ENCODE results near the gene CD274. TPM values are rescaled to one million over a fixed set of nuclear protein-coding genes. Genes with fewer than 3 reads are reported as not detected.

Gene CD274
- total and polyA plus RNA-seq, 2 donors (not counting 3 experiments of a cell fraction or from before 2014, with no cell fraction given), result 25.4 to 26.8 TPM

DNA sequence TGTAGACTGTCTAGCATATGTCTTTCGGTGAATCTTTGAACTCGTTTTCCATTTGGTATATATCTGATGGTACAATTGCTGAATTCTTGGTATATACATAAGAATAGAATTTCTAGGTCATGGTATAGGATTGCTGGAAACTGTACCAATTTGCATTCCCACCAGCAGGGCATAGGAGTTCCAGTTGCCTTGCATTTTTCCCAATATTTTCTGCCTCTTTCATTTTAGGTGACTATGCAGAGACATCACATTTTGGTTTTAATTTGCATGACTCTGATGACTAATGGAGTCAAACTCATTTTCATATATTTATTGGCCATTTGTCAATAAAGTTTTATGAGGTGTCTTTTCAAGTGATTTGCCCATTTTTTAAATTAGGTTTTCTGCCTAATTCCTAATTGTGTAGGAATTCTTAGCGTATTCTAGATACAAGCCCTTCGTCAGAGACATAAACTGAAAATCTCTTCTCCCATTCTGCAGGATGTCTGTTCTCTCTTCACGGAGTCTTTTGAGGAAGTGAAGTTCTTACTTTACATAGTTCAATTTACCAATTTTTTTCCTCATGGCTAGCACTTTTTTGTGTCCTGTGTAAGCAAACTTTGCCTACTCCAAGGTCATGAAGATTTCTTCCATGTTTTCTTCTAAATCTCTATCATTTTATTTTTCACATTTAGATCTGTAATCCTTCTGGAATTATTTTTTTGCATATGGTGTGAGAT is 31.1 kb downstream of the CD274 start:
- H3K4me1 ChIP-seq (ENCODE audit: control insufficient read depth, extremely low read depth, insufficient read depth, low read length), result no peaks in the 10 kb centered on the region
- no peaks in the 10 kb centered on the region for H3K9me1 ChIP-seq (replicated peaks; ENCODE audit: control insufficient read depth, extremely low read depth, insufficient read depth, low read length)
- H3K79me2 ChIP-seq (ENCODE audit: control insufficient read depth, insufficient read depth, low read length), result no peaks in the 10 kb centered on the region
- FAIRE-seq (no peak), DNase-seq (ENCODE audit: low read depth, low spot score) (no peak)
- no peak overlapping the region for H2AFZ ChIP-seq (ENCODE audit: low read depth, low read length)
- H3K36me3 ChIP-seq (ENCODE audit: control insufficient read depth in 2 of 2, extremely low read depth in 1 of 2, insufficient read depth in 2 of 2, low read length in 2 of 2), result no peaks in the 10 kb centered on the region
- H3K9ac ChIP-seq (replicated peaks; ENCODE audit: extremely low read depth, insufficient read depth, low read length), result no peak overlapping the region
- TF ChIP-seq, protein P1, sequence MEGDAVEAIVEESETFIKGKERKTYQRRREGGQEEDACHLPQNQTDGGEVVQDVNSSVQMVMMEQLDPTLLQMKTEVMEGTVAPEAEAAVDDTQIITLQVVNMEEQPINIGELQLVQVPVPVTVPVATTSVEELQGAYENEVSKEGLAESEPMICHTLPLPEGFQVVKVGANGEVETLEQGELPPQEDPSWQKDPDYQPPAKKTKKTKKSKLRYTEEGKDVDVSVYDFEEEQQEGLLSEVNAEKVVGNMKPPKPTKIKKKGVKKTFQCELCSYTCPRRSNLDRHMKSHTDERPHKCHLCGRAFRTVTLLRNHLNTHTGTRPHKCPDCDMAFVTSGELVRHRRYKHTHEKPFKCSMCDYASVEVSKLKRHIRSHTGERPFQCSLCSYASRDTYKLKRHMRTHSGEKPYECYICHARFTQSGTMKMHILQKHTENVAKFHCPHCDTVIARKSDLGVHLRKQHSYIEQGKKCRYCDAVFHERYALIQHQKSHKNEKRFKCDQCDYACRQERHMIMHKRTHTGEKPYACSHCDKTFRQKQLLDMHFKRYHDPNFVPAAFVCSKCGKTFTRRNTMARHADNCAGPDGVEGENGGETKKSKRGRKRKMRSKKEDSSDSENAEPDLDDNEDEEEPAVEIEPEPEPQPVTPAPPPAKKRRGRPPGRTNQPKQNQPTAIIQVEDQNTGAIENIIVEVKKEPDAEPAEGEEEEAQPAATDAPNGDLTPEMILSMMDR (IDR thresholded peaks at IDR 0.05; ENCODE audit: extremely low read depth in 1 of 2, insufficient read depth in 1 of 2, low read depth in 1 of 2, low read length in 2 of 2), result no peak
- TF ChIP-seq FOS (IDR thresholded peaks at IDR 0.05; ENCODE audit: borderline replicate concordance, insufficient read depth, low read length), result no peak
- no peak for TF ChIP-seq POLR2AphosphoS5 (IDR thresholded peaks at IDR 0.05; ENCODE audit: insufficient read depth, low read depth, low read length)
- TF ChIP-seq EZH2 (IDR thresholded peaks at IDR 0.05; ENCODE audit: borderline replicate concordance, low read depth, low read length, severe bottlenecking), result no peak
- no peak for TF ChIP-seq GATA2 (IDR thresholded peaks at IDR 0.05; ENCODE audit: insufficient read depth, insufficient read length, low read depth, low read length)
- TF ChIP-seq MYC (IDR thresholded peaks at IDR 0.05; ENCODE audit: low read depth, low read length), result no peak
- TF ChIP-seq POLR2A (IDR thresholded peaks at IDR 0.05; ENCODE audit: low read depth, low read length), result no peak
- TF ChIP-seq, protein P2, sequence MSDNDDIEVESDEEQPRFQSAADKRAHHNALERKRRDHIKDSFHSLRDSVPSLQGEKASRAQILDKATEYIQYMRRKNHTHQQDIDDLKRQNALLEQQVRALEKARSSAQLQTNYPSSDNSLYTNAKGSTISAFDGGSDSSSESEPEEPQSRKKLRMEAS (IDR thresholded peaks at IDR 0.05; ENCODE audit: insufficient read depth, insufficient read length), result no peak
- no peak for TF ChIP-seq JUN (IDR thresholded peaks at IDR 0.05; ENCODE audit: borderline replicate concordance, insufficient read depth, insufficient read length, low read depth)
- no peak overlapping the region for H3K27ac ChIP-seq (ENCODE audit: insufficient read depth, low read depth, low read length)
- H4K20me1 ChIP-seq (replicated peaks; ENCODE audit: control insufficient read depth, extremely low read depth, insufficient read depth, low read length), result no peaks in the 10 kb centered on the region
- no TSS peak for BruUV-seq (replicated peaks)
- dilution Hi-C loops (cut with MboI; ENCODE audit: extremely low pct_ligation_motif_present, low sequenced_read_pairs) (no loop called here), intact Hi-C loops (cut with micrococcal nuclease) (no loop called here)
- no peak overlapping the region for H3K4me3 ChIP-seq (replicated peaks in 1 of 3; ENCODE audit: insufficient read depth in 1 of 3, low read depth in 1 of 3, low read length in 3 of 3)
- no peaks in the 10 kb centered on the region for H3K9me3 ChIP-seq (replicated peaks; ENCODE audit: control insufficient read depth, insufficient read depth, low read length)
- ChIA-PET CTCF (interaction anchor here (0.6 kb wide), 1 partner anchor 97 kb away, joined by 3 read pairs; no protein-coding TSS in a partner anchor), POLR2A (no interaction called here)
- no peaks in the 10 kb centered on the region for H3K27me3 ChIP-seq (ENCODE audit: control insufficient read depth in 2 of 2, insufficient read depth in 2 of 2, low read length in 2 of 2)
- H3K4me2 ChIP-seq (ENCODE audit: insufficient read depth, low read length), result no peak overlapping the region

Measured in endothelial cell of umbilical vein (primary cell).